ENCODE data around the gene KY.

Gene KY

GRCh38 chr3:134562055-134562454, 88.8 kb downstream of the KY start:
- peaks cover 0 to 24% of the 10 kb centered on the region in 2 donors for H3K36me3 ChIP-seq (ENCODE audit: control insufficient read depth in 1 of 2, insufficient read depth in 2 of 2, low read length in 2 of 2)
- no peak overlapping the region for H3K4me3 ChIP-seq (ENCODE audit: low read depth in 1 of 2, low read length in 2 of 2)
- no peaks in the 10 kb centered on the region for H3K27me3 ChIP-seq (ENCODE audit: control insufficient read depth in 1 of 2, insufficient read depth in 2 of 2, low read length in 2 of 2)
- no peak overlapping the region for H3K27ac ChIP-seq (ENCODE audit: low read depth, low read length)
- peaks cover 0 to 4% of the 10 kb centered on the region in 2 donors for H3K4me1 ChIP-seq (ENCODE audit: control insufficient read depth in 1 of 2, insufficient read depth in 2 of 2, low read length in 2 of 2)
- H3K9ac ChIP-seq (ENCODE audit: low read depth in 1 of 2, low read length in 2 of 2): no peak overlapping the region
- no peaks in the 10 kb centered on the region for H3K9me3 ChIP-seq (ENCODE audit: control insufficient read depth in 1 of 2, low read length in 2 of 2)

- Histone ChIP-seq H3K9ac (ENCODE audit: low read depth in 1 of 2, low read length in 2 of 2) (no peak overlapping the region), H3K27me3 (ENCODE audit: control insufficient read depth in 1 of 2, insufficient read depth in 2 of 2, low read length in 2 of 2) (no peaks in the 10 kb centered on the region), H3K36me3 (ENCODE audit: control insufficient read depth in 1 of 2, insufficient read depth in 2 of 2, low read length in 2 of 2) (peaks cover 0 to 24% of the 10 kb centered on the region in 2 donors), H3K4me1 (ENCODE audit: control insufficient read depth in 1 of 2, insufficient read depth in 2 of 2, low read length in 2 of 2) (peaks cover 0 to 4% of the 10 kb centered on the region in 2 donors), H3K9me3 (ENCODE audit: control insufficient read depth in 1 of 2, low read length in 2 of 2) (no peaks in the 10 kb centered on the region), H3K27ac (ENCODE audit: low read depth, low read length) (no peak overlapping the region), H3K4me3 (ENCODE audit: low read depth in 1 of 2, low read length in 2 of 2) (no peak overlapping the region)
Observed at GRCh38 chr3:134559591-134559990, 91.2 kb downstream of the KY start.
